ENCODE results near the gene CYP4Z1. TPM values are rescaled to one million over a fixed set of nuclear protein-coding genes. Genes with fewer than 3 reads are reported as not detected.
"Not testable (repeated sequence)": the region's sequence is repeated elsewhere in the genome, so short reads cannot be mapped to it uniquely, and the experiment has no call there.

The CYP4Z1 gene
- total RNA-seq, 2 experiments from 2014 or later, result not detected

- H3K27me3 Mint-ChIP-seq (ENCODE audit: low read depth); ATAC-seq; CTCF ChIA-PET; DNase-seq; H3K9me3 Mint-ChIP-seq (ENCODE audit: insufficient read depth); POLR2A ChIA-PET; H3K4me3 Mint-ChIP-seq; H3K4me1 Mint-ChIP-seq (ENCODE audit: low read depth); H3K36me3 Mint-ChIP-seq (ENCODE audit: low read depth); H3K27ac Mint-ChIP-seq: not testable (repeated sequence)
Observed at GRCh38 chr1:47132665-47133064, 65.6 kb downstream of the CYP4Z1 start.

- no peaks in the 10 kb centered on the region for H3K9me3 Mint-ChIP-seq (ENCODE audit: insufficient read depth)
Observed at GRCh38 chr1:47137198-47137597, 70.2 kb downstream of the CYP4Z1 start, which contains the start of gene CYP4A22. Gene CYP4A22, plus strand, starts transcription at chr1:47137441. Its CDS starts 45 bp downstream, at chr1:47137486.

GRCh38 chr1:47137925-47138615 lies 71.0 kb downstream of the CYP4Z1 start:
- Mint-ChIP-seq H3K9me3 (ENCODE audit: insufficient read depth) (no peaks in the 10 kb centered on the region), H3K27ac (no peak overlapping the region), H3K4me1 (ENCODE audit: low read depth) (no peaks in the 10 kb centered on the region), H3K36me3 (ENCODE audit: low read depth) (no peaks in the 10 kb centered on the region), H3K4me3 (no peak overlapping the region), H3K27me3 (ENCODE audit: low read depth) (peaks cover 4% of the 10 kb centered on the region)
- CTCF ChIA-PET, result no interaction called here
- POLR2A ChIA-PET, result no interaction called here
- DNase-seq, result no peak
- ATAC-seq, result no peak

More at GRCh38 chr1:47137198-47137597, 70.2 kb downstream of the CYP4Z1 start, which contains the start of gene CYP4A22:
- Mint-ChIP-seq H3K4me1 (ENCODE audit: low read depth) (no peaks in the 10 kb centered on the region), H3K36me3 (ENCODE audit: low read depth) (no peaks in the 10 kb centered on the region), H3K27me3 (ENCODE audit: low read depth) (peaks cover 3% of the 10 kb centered on the region), H3K27ac (no peak within 1 kb of the TSS), H3K4me3 (no peak within 1 kb of the TSS)
- DNase-seq, result no peak
- ChIA-PET CTCF (no interaction called here), POLR2A (no interaction called here)
- ATAC-seq, result no peak

GRCh38 chr1:47140358-47140757 lies 73.3 kb downstream of the CYP4Z1 start:
- H3K4me1 Mint-ChIP-seq (ENCODE audit: low read depth); DNase-seq; H3K27me3 Mint-ChIP-seq (ENCODE audit: low read depth); H3K4me3 Mint-ChIP-seq; H3K36me3 Mint-ChIP-seq (ENCODE audit: low read depth); H3K27ac Mint-ChIP-seq; H3K9me3 Mint-ChIP-seq (ENCODE audit: insufficient read depth); POLR2A ChIA-PET; ATAC-seq; CTCF ChIA-PET: not testable (repeated sequence)

- ATAC-seq; POLR2A ChIA-PET; H3K36me3 Mint-ChIP-seq (ENCODE audit: low read depth); H3K4me3 Mint-ChIP-seq; DNase-seq; H3K27me3 Mint-ChIP-seq (ENCODE audit: low read depth); H3K27ac Mint-ChIP-seq; H3K4me1 Mint-ChIP-seq (ENCODE audit: low read depth); H3K9me3 Mint-ChIP-seq (ENCODE audit: insufficient read depth); CTCF ChIA-PET: not testable (repeated sequence)
Observed at GRCh38 chr1:47143654-47144053, 76.6 kb downstream of the CYP4Z1 start.

- ATAC-seq; H3K27ac Mint-ChIP-seq; POLR2A ChIA-PET; H3K4me3 Mint-ChIP-seq; H3K4me1 Mint-ChIP-seq (ENCODE audit: low read depth); DNase-seq; H3K9me3 Mint-ChIP-seq (ENCODE audit: insufficient read depth); CTCF ChIA-PET; H3K36me3 Mint-ChIP-seq (ENCODE audit: low read depth): not testable (repeated sequence)
- peaks cover 12% of the 10 kb centered on the region for H3K27me3 Mint-ChIP-seq (ENCODE audit: low read depth)
Observed at GRCh38 chr1:47146495-47146894, 79.5 kb downstream of the CYP4Z1 start.

GRCh38 chr1:47147047-47147785 lies 80.2 kb downstream of the CYP4Z1 start:
- no peaks in the 10 kb centered on the region for H3K36me3 Mint-ChIP-seq (ENCODE audit: low read depth)
- CTCF ChIA-PET, result no interaction called here

GRCh38 chr1:47149162-47149561 lies 82.1 kb downstream of the CYP4Z1 start:
- H3K9me3 Mint-ChIP-seq (ENCODE audit: insufficient read depth); H3K27ac Mint-ChIP-seq; CTCF ChIA-PET; H3K4me1 Mint-ChIP-seq (ENCODE audit: low read depth); POLR2A ChIA-PET; H3K36me3 Mint-ChIP-seq (ENCODE audit: low read depth); DNase-seq; ATAC-seq; H3K4me3 Mint-ChIP-seq: not testable (repeated sequence)
- peaks cover 10% of the 10 kb centered on the region for H3K27me3 Mint-ChIP-seq (ENCODE audit: low read depth)

More at GRCh38 chr1:47147047-47147785, 80.2 kb downstream of the CYP4Z1 start:
- no peaks in the 10 kb centered on the region for H3K4me1 Mint-ChIP-seq (ENCODE audit: low read depth)
- H3K4me3 Mint-ChIP-seq, result no peak overlapping the region
- ATAC-seq, result no peak
- no peak overlapping the region for H3K27ac Mint-ChIP-seq
- H3K27me3 Mint-ChIP-seq (ENCODE audit: low read depth), result peaks cover 9% of the 10 kb centered on the region
- POLR2A ChIA-PET, result no interaction called here
- DNase-seq, result no peak
- no peaks in the 10 kb centered on the region for H3K9me3 Mint-ChIP-seq (ENCODE audit: insufficient read depth)

- ATAC-seq; POLR2A ChIA-PET; H3K36me3 Mint-ChIP-seq (ENCODE audit: low read depth); H3K4me1 Mint-ChIP-seq (ENCODE audit: low read depth); CTCF ChIA-PET; H3K4me3 Mint-ChIP-seq; H3K9me3 Mint-ChIP-seq (ENCODE audit: insufficient read depth); H3K27ac Mint-ChIP-seq; DNase-seq: not testable (repeated sequence)
- peaks cover 17% of the 10 kb centered on the region for H3K27me3 Mint-ChIP-seq (ENCODE audit: low read depth)
Observed at GRCh38 chr1:47156457-47156856, 89.4 kb downstream of the CYP4Z1 start.

- H3K36me3 Mint-ChIP-seq (ENCODE audit: low read depth); H3K4me1 Mint-ChIP-seq (ENCODE audit: low read depth); DNase-seq; H3K9me3 Mint-ChIP-seq (ENCODE audit: insufficient read depth); ATAC-seq; POLR2A ChIA-PET; H3K4me3 Mint-ChIP-seq; H3K27ac Mint-ChIP-seq; CTCF ChIA-PET: not testable (repeated sequence)
- H3K27me3 Mint-ChIP-seq (ENCODE audit: low read depth), result peaks cover 22% of the 10 kb centered on the region
Observed at GRCh38 chr1:47157957-47158356, 90.9 kb downstream of the CYP4Z1 start.

- ATAC-seq, result no peak
Observed at GRCh38 chr1:47160716-47161115, 93.7 kb downstream of the CYP4Z1 start.

GRCh38 chr1:47161298-47162040 lies 94.4 kb downstream of the CYP4Z1 start:
- ChIA-PET CTCF (interaction anchor here (0.7 kb wide), 1 partner anchor 17 kb away, joined by 3 read pairs; no protein-coding TSS in a partner anchor), POLR2A (no interaction called here)
- Mint-ChIP-seq H3K36me3 (ENCODE audit: low read depth) (no peaks in the 10 kb centered on the region), H3K4me1 (ENCODE audit: low read depth) (no peaks in the 10 kb centered on the region), H3K27ac (no peak overlapping the region), H3K27me3 (ENCODE audit: low read depth) (peaks cover 17% of the 10 kb centered on the region), H3K4me3 (no peak overlapping the region), H3K9me3 (ENCODE audit: insufficient read depth) (no peaks in the 10 kb centered on the region)
- DNase-seq, result no peak
- no peak for ATAC-seq

More at GRCh38 chr1:47160716-47161115, 93.7 kb downstream of the CYP4Z1 start:
- no peak overlapping the region for H3K4me3 Mint-ChIP-seq
- no peaks in the 10 kb centered on the region for H3K4me1 Mint-ChIP-seq (ENCODE audit: low read depth)
- H3K36me3 Mint-ChIP-seq (ENCODE audit: low read depth), result no peaks in the 10 kb centered on the region
- H3K9me3 Mint-ChIP-seq (ENCODE audit: insufficient read depth), result no peaks in the 10 kb centered on the region
- no peak for DNase-seq
- H3K27ac Mint-ChIP-seq, result no peak overlapping the region
- POLR2A ChIA-PET, result no interaction called here
- peaks cover 17% of the 10 kb centered on the region for H3K27me3 Mint-ChIP-seq (ENCODE audit: low read depth)
- CTCF ChIA-PET, result no interaction called here
